Stimulated activated CD4-positive, alpha-beta T cell treated with anti-CD3 and anti-CD28 coated beads, Interleukin-15, amount 100 ng/mL, for 48 hours (primary cell): Measurements from ENCODE around the gene TMEM72.

Experiments used
- DNase-seq, 2 donors: peaks; one replicate each; pipeline ENCODE4 v3.0.0-alpha.2; 2020; ENCODE audit warnings: low read depth in 2 of 2

The TMEM72 gene

GRCh38 chr10:44980309-44981171 lies 69.4 kb downstream of the TMEM72 start:
- DNase-seq: no peak

- DNase-seq: no peak
These were observed 70.3 kb downstream of the TMEM72 start for GRCh38 chr10:44981172-44982113.

- no peak for DNase-seq
These were observed 71.0 kb downstream of the TMEM72 start for GRCh38 chr10:44982114-44982460.

GRCh38 chr10:44982496-44982895 lies 71.4 kb downstream of the TMEM72 start:
- no peak for DNase-seq

GRCh38 chr10:44983066-44983894 lies 72.1 kb downstream of the TMEM72 start:
- DNase-seq: no peak

GRCh38 chr10:44983895-44984278 lies 72.8 kb downstream of the TMEM72 start:
- DNase-seq: no peak

GRCh38 chr10:44984671-44985101 lies 73.5 kb downstream of the TMEM72 start:
- DNase-seq: no peak

- DNase-seq: no peak
These were observed 74.1 kb downstream of the TMEM72 start for GRCh38 chr10:44985175-44985681.

- no peak for DNase-seq
These were observed 75.0 kb downstream of the TMEM72 start for GRCh38 chr10:44986179-44986578.
